Hepatic stellate cell (primary cell): Measurements from ENCODE around the gene TTLL7.
"Not testable (repeated sequence)": the region's sequence is repeated elsewhere in the genome, so short reads cannot be mapped to it uniquely, and the experiment has no call there.

ENCODE experiments used
- DNase-seq: peaks from one replicate; pipeline ENCODE4 v3.0.0; 2011; ENCODE audit warnings: low spot score

The TTLL7 gene

DNA sequence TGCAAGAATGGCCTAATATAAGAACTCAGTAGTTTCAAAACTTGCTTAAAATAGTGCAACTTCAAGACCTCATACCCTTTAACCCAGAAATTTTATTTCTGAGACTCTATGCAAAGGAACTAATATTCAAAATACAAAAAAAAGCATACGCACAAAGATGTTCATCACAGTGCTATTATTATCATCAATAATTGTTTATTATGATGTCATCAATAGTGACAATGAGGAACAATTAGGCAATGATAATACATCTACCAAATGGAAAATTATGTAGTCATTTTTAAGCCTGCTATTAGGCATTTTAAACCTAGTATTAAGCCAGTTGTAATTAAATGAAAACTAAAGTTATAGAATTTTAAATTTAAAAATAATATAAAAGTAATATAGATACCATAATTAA is 3.3 kb downstream of the TTLL7 start:
- no peak for DNase-seq

DNA sequence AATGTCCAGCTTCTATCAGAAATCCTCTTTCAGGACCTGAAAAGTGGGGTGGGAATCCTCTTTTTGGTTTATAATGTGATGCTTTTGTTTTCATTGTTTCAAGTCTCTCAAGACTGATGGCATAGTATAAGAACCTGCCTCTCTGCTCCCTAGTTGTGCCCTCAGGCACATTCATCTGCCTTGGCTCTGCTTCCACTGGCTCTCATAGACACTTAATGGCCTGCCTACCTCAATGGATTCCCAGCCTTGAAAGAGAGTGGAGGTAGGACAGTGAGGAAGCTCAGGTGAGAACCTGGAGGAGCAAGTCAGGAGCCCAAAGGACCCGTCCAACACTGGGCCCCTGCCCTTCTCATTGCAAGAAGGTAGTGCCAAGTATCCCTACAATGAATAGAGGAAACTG is 4.8 kb downstream of the TTLL7 start:
- DNase-seq: no peak

DNA sequence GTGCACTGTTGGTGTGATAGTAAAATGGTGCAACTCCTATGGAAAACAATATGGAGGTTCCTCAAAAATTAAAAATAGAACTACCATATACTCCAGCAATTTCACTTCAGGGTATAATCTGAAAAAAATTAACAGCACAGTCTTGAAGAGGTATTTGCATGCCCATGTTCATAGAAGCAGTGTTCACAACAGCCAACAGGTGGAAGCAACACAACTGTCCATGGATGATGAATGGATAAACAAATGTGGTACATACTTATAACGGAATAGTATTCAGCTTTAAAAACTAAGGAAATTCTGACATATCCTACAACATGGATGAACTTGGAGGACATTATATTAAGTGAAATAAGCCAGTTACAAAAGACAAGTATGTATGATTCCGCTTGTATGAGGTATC is 8.2 kb downstream of the TTLL7 start:
- DNase-seq: no peak

DNA sequence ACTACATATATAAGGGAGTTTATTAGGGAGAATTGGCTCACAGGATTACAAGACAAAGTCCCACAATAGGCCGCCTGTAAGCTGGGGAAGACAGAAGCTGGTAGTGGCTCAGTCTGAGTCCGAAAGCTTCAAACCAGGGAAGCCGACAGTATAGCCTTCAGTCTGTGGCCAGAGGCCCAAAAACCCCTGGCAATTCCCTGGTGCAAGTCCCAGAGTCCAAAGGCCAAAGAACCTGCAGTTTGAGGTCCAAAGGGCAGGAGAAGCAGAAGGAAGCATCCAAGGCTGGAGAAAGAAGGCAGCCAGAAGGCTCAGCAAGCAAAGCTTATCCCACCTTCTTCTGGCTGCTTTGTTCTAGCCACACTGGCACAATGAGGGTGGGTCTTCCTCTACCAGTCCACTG is 13.9 kb downstream of the TTLL7 start:
- no peak for DNase-seq

DNA sequence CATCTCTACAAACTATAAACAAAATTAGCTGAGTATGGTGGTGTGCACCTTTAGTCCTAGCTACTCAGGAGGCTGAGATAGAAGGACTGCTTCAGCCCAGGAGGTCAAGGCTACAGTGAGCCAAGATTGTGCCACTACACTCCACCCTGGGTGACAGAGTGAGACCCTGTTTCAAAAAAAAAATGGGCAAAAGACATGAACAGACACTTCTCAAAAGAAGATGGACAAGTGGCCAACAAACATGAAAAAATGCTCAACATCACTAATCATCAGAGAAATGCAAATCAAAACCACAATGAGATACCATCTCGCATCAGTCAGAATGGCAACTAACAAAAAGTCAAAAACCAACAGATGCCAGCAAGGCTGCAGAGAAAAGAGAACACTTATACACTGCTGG is 15.0 kb downstream of the TTLL7 start:
- not testable (repeated sequence) for DNase-seq

DNA sequence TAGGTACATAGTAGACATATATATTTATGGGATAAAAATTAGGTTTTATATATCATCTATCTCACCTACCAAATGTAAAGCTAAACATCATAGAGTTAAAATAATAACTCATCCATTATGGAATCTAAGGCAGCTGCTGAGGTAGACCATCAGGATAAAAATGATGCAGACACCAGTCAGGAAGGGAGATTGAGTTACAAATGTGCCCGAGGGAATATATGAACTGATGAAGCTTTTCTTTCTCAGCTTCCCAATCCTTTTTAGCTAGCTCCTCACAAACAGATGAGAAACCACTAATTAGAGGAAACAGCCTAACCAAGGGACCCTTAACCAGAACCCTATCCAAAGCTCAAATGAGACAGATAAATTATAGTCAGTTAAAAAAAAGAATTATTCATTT is 20.9 kb downstream of the TTLL7 start:
- DNase-seq: no peak

DNA sequence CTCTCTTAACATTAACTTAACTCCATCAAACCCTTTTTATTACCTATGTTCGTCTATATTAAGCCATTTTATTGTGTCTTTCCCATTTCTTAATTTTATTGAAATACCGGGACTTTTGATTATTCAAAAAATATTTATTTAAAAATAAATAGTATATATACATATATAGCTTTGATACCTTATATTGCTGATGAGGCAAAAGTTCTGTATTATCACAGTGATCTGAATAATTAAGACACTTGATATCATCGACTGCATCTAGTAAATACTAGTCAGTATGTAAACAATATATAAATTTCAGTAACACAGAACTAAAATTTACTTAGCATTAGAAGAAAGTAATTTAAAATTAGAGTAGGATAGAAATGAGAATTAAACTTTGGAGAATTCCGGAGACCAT is 22.0 kb downstream of the TTLL7 start:
- no peak for DNase-seq

DNA sequence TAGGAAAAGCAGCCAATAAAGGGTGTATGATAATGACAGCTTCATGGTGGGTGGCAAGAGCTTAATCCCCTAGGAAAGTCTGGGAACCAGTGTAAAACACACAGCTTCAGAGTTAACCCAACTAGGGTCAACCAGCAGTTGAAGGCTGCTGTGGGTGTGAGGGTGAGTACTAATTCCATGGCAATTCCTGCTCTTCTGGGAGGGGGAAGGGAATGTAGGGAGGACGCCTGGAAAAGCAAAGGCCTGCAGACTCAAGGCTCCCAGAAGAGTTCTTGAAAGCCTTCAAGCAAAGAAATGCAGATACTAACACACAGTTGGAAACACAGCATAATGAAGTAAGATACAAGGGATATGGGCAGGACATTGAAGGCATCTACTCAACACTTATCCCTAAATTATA is 28.1 kb downstream of the TTLL7 start:
- DNase-seq: no peak

DNA sequence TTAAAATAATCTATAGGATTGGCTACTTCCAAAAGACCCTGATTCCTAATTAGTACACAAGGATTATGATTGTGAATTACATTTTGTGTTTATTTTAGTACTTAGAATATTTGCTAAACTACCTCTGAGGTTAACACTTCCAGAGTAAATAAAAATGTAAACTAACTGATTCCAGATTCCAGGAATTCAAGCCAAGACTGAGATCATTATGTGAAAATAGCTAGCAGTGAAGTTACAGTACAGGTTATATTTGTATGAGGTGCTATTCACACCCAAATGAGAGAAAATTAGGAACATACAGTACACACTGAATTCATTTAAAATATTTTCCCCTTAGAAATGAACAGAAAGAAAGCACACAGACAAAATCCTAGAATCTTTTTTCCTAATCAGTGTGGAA is 28.8 kb downstream of the TTLL7 start:
- no peak for DNase-seq

DNA sequence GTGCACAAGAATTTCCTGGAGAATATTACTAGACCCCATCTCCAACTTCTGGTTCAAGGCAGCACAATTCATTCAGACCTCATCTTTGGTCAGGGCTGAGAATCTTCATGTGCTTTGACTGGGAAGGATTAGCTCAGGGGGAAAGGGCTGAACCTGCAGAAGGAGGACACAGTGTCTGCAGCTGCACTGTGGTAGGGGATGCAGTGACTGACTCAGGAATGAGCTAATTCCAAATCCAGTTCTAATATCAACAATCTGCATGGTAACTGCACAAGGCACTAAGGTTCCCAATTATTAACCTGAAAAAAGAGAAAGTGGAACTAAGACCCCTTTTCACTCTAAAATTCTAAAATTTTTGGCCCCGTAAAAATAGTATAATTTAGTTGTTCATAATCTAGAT is 31.6 kb downstream of the TTLL7 start:
- no peak for DNase-seq

DNA sequence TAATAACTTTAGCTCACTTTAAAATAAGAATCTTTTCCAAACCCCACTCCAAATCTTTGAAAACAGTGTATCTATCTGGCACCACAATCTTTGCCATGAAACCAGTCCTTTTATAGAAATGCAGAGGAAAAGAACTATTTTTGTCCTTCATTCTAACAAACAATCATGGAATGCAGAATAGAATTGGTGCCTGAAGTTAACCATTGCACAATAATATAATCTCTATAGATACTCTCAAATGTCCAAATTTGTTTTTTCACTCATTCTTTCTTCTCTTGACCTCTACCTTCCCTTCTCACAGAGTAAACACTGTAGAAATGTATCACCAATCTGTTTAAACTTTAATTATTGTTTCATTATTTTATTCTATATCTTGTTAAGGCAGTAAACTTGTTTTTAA is 34.8 kb downstream of the TTLL7 start:
- no peak for DNase-seq

DNA sequence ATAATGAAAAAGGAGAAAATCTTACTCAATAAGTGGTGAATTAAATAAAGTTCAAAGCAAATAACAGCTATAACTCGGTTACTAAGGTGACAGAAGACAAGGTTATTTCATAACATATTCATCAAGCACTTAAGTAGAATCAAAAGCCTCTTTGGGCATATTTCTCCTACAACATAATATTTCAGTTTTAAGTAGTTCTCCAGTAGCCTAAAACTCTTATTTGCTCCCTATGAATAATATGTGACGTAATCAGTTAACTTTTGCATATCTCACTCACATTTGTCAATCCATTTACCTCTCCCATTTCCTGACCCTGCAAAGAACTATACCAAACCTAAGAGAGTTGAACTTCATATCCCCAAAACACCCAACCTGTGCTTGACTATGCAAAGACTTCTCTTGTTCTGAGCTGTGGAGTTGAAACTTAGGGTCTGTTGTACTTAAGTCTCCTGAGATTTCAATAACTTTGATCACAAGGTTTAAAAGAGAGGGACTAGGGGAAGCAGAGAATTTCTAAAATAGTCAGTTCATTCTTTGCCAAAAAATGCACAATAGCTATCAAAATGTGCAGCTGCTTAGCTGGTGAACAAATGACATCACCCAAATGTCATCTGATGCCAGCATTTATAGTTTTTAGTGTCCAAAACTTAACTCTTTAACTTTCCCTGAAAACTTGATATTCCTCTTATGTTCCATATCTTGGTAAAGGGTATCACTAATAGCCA is 37.2 kb downstream of the TTLL7 start:
- no peak for DNase-seq

DNA sequence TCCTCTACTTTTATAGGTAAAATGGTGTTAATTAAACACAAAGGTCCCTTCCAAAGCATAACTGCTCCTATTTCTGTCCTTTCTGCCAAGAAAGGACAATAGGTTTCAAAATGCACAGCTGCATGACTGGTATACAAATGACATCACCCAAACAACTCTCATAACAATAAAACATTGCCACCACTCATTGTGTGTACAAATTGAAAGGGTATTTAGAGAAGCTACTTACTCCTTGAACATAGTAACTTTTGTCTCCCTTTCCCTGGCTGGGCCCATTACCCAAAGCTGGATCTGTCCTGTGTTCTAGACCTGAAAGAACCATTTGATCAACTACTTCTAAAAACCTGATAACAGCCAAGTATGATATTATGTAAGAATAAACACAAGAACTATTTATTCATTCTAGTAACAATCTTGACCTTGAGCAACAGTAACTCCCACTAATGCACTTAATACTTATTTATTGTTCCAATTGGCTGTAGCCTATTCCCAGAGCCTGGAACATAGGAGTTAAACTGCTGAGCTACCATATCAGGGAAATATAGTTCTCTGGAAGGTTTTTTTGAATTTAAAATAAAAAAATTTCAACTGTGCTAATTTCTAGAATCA is 38.2 kb downstream of the TTLL7 start:
- no peak for DNase-seq

DNA sequence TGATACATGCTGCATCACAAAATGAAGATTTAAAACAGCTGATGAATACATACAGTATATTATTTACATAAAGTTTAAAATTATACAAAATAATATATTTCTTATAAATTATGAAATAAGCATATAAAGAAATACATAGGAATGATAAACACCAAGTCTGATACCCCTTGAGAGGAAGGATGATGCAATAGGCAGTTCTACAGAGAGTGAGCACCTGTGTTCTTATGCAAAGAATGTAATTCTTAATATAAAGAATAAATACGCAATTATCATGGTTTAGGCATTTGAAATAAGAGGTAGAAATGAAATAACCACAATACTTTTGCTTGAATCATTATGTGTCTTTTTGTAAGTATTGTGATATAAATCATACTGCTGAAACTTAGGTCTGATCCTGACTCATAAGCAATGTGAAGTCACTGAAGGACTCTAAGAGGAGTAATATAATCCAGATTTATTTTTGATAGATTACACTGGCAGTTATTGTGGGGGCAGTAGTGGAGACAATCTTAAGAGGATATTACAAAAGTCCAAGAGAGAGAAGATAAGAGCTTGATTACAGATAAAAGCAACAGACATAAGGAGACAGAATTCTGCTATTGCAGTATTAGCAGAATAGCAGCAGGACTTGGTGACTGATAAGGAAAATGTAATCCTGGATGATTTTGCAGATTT is 39.0 kb downstream of the TTLL7 start:
- DNase-seq: no peak

DNA sequence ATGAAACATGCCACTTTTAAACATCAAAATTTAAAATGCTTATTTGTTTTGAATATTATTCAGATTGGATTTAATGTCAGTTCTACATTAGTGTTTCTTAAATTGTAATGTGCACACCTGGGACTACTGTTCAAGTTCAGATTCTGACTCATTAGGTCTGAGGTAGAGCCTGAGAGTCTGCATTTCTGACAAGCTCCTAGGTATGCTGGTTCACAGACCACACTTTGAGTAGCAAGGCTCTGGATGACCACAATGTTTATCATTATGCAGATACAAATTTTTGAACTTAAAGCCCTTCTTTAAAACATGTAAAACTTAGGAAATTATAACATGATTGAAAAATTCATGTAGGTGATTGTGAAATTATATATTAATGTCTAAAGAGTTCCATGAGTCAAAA is 40.2 kb downstream of the TTLL7 start:
- no peak for DNase-seq

DNA sequence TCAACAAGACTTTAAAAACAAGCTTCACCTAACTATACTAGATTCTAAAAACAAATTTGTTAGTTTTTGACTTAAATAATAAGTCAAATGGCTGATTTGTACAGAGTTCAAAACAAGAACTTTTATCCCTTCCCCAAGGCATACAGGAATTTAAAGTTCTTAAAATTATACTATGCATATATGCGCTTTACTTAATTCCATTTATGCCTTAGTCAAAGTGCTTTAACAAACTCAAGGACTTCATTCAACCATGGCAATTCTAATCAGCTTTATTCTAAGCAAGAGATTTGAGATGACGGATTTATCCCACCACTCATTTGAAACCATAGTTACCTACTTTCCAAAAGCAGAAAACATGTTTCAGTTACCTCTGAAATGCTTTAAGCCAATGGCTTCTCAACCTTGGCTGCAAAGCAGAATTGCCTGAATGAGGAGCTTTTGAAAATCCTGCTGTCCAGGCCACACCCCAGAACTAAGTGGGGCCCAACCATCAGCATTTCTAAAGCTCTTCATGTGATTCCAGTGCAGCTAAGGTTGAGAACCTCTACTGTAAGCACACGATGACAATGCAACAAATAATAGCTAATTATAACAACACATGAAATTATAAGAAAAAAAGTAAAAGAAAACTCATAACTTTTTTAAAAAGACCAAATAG is 44.6 kb downstream of the TTLL7 start:
- DNase-seq: no peak

DNA sequence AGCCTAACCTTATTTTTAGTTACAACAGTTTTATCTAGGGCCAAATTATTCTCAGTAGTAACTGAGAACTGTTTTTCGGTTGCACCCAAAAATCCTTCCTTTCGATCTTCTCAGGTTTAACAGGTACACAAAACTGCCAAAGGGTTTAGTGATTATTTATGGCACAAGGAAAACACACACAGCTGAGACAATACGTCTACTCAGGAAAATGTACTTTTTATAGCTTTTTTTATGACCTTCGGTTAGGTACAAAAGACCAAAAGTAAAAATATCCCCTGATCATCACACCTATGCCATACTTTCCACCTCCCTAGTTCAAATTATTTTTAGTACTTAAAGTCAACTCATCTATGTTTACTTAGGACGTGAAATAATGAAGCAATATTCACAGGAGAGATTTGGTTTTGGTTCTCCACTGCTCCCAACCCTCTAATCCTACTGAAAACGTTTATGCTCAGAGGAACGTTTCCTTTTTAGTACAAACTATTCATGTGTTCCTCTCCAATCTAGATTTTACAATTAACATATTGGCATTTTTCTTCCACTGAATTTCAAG is 48.7 kb downstream of the TTLL7 start:
- DNase-seq: no peak

DNA sequence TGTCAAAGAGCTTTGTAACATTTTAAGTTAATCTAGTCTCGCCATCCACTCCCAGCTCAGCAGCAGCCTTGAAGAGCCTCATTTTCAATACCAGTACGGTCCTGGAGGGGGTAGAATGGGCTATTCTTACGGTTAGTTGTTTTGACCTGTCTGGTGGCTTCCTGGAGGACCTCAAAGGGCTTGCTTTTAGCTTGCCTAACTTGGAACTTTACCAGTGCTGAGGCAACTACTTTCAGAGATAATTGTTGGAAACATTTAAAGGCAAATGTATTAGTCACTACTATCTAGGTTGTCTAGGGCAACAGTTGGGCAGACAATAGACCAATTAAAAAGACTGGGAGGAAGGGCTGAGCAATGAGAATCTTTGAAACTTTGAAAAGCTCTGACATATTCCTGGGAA is 56.0 kb downstream of the TTLL7 start:
- DNase-seq: no peak

DNA sequence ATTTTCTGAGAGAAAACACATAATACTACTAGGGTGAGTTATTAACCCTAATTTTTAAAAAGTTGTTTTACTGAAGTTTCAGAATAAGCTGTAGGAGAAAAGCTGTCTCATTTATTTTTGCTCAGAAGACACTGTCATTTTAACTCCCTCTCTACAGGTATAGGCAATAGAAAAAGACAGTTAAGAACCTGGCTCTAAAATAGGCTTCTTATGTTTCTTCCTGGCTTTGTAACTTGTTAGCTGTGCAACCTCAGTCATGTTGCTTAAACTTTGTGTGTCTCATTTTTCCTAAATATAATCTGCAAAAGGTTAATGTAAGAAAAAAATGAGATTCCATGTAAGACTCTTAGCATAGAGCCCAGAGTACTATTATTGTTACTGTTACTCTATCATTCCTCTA is 64.4 kb downstream of the TTLL7 start:
- no peak for DNase-seq

DNA sequence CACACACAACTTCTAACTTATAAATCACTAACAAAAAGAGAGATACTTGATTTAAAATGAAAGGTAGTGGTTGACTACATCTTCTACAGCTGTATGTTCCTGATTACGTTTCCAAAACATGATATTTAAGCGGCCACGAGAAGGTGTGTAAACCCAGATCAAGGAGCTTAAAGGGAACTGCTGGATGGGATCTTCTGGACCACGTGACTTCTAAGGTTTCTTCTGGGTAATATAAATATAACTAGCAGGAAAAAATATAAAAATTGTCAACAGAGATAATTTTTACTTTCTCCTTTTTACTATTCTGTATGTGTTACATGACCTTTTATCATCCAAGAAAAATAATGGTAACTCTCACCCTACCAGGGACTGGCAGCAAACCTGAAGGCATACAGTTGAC is 66.2 kb downstream of the TTLL7 start:
- no peak for DNase-seq

DNA sequence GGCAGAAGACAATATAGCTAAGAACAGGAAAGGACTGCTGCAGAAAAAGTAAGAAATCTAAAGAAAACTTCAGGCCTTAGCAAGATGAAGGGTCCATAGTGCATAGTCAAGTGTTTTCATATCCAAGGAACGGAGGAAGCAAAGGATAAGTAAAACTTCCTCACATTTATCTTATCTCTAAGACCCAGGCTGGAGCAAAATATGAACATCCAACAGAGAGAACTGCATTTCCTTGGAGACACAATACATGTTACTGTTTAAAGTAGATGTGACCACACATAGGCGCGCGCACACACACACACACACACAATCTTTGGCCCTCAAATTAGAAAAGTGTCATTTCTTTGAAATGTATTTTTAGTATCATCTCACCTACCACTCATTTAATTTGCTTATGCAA is 66.7 kb downstream of the TTLL7 start:
- no peak for DNase-seq

DNA sequence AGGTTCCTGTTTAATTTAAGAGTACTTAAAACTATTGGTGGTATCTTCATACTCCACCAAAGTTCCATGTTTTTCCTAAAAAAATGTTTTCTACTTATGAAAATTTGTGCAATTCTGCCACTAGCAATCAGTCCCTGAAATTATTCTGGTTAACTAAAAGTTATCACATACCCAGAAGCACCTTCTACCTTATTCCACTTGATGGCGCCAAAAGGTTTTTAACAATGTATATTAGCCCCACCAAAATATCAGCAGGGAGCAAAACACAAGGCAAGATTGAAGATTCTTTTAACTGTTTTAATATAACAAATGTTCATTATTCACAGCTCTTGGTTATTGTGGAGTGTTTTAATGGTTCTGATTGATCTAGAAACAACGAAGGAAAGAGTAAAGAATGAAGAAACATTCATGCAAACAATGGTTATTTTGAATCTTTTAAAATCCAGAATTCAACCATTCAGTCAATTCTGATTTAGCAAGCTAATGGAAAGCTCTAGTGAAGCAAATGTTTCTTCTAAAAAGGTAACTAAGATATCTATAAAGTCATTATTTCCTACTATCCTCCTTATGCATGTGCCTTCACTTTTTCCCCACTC is 67.2 kb downstream of the TTLL7 start:
- DNase-seq: peak; percentile 21
